Stimulated activated memory B cell treated with anti-CD40 and anti-IgM and Interleukin-4, amounts not matched to agents 10 μg/mL and 1 μg/mL and 100 μg/mL, for 72 hours (primary cell): ENCODE results near the gene HMMR.

Experiments
- ATAC-seq: fragments of 150-1000 bp; cut with Tn5 transposase; 2 replicates; pipeline ENCODE4 v1.10.0; 2021
- H3K27ac Mint-ChIP-seq: one replicate; pipeline ENCODE4 v1.8.0; 2022; ENCODE audit warnings: mild to moderate bottlenecking, mixed read lengths
- H3K27me3 Mint-ChIP-seq: one replicate; pipeline ENCODE4 v1.8.0; 2022; ENCODE audit warnings: mixed read lengths
- H3K36me3 Mint-ChIP-seq: one replicate; pipeline ENCODE4 v1.8.0; 2022; ENCODE audit warnings: mixed read lengths
- H3K4me1 Mint-ChIP-seq: one replicate; pipeline ENCODE4 v1.8.0; 2022; ENCODE audit warnings: mixed read lengths
- H3K4me3 Mint-ChIP-seq: one replicate; pipeline ENCODE4 v1.8.0; 2022; ENCODE audit warnings: mild to moderate bottlenecking, moderate library complexity, mixed read lengths
- H3K9me3 Mint-ChIP-seq: one replicate; pipeline ENCODE4 v1.8.0; 2022; ENCODE audit warnings: mixed read lengths

Gene HMMR

GRCh38 chr5:163478982-163479271 is 18.5 kb downstream of the HMMR start:
- peaks cover 6% of the 10 kb centered on the region for H3K36me3 Mint-ChIP-seq
- H3K27ac Mint-ChIP-seq, result no peak overlapping the region
- H3K4me3 Mint-ChIP-seq, result no peak overlapping the region
- no peaks in the 10 kb centered on the region for H3K9me3 Mint-ChIP-seq
- no peak for ATAC-seq
- no peaks in the 10 kb centered on the region for H3K27me3 Mint-ChIP-seq
- H3K4me1 Mint-ChIP-seq, result no peaks in the 10 kb centered on the region

- no peak for ATAC-seq
- no peak overlapping the region for H3K27ac Mint-ChIP-seq
Observed at GRCh38 chr5:163489055-163489744, 28.8 kb downstream of the HMMR start.

GRCh38 chr5:163489745-163490075 is 29.3 kb downstream of the HMMR start:
- peaks cover 5% of the 10 kb centered on the region for H3K36me3 Mint-ChIP-seq
- H3K4me3 Mint-ChIP-seq, result no peak overlapping the region
- H3K27me3 Mint-ChIP-seq, result no peaks in the 10 kb centered on the region
- no peaks in the 10 kb centered on the region for H3K4me1 Mint-ChIP-seq
- no peak for ATAC-seq
- H3K27ac Mint-ChIP-seq, result no peak overlapping the region
- no peaks in the 10 kb centered on the region for H3K9me3 Mint-ChIP-seq

More at GRCh38 chr5:163489055-163489744, 28.8 kb downstream of the HMMR start:
- H3K36me3 Mint-ChIP-seq, result peaks cover 6% of the 10 kb centered on the region
- no peak overlapping the region for H3K4me3 Mint-ChIP-seq
- H3K27me3 Mint-ChIP-seq, result no peaks in the 10 kb centered on the region
- no peaks in the 10 kb centered on the region for H3K4me1 Mint-ChIP-seq
- no peaks in the 10 kb centered on the region for H3K9me3 Mint-ChIP-seq

GRCh38 chr5:163496286-163496685 is 35.9 kb downstream of the HMMR start:
- Mint-ChIP-seq H3K27ac (no peak overlapping the region), H3K27me3 (no peaks in the 10 kb centered on the region), H3K9me3 (no peaks in the 10 kb centered on the region), H3K4me3 (no peak overlapping the region), H3K36me3 (no peaks in the 10 kb centered on the region), H3K4me1 (peaks cover 5% of the 10 kb centered on the region)
- no peak for ATAC-seq

GRCh38 chr5:163497315-163497714 is 36.9 kb downstream of the HMMR start:
- H3K4me3 Mint-ChIP-seq, result no peak overlapping the region
- peak; percentile 50 for ATAC-seq
- H3K9me3 Mint-ChIP-seq, result no peaks in the 10 kb centered on the region
- no peak overlapping the region for H3K27ac Mint-ChIP-seq
- peaks cover 5% of the 10 kb centered on the region for H3K4me1 Mint-ChIP-seq
- H3K27me3 Mint-ChIP-seq, result no peaks in the 10 kb centered on the region
- no peaks in the 10 kb centered on the region for H3K36me3 Mint-ChIP-seq

GRCh38 chr5:163498886-163499285 is 38.5 kb downstream of the HMMR start:
- H3K27ac Mint-ChIP-seq, result no peak overlapping the region

GRCh38 chr5:163502521-163502920 is 42.1 kb downstream of the HMMR start:
- H3K4me3 Mint-ChIP-seq, result peak overlapping the region; percentile 77
- H3K4me1 Mint-ChIP-seq, result peaks cover 10% of the 10 kb centered on the region
- no peak for ATAC-seq

More at GRCh38 chr5:163498886-163499285, 38.5 kb downstream of the HMMR start:
- H3K4me3 Mint-ChIP-seq, result no peak overlapping the region
- no peaks in the 10 kb centered on the region for H3K36me3 Mint-ChIP-seq
- no peak for ATAC-seq
- H3K4me1 Mint-ChIP-seq, result peaks cover 12% of the 10 kb centered on the region
- H3K27me3 Mint-ChIP-seq, result no peaks in the 10 kb centered on the region
- no peaks in the 10 kb centered on the region for H3K9me3 Mint-ChIP-seq

GRCh38 chr5:163503106-163504078 is 43.0 kb downstream of the HMMR start:
- Mint-ChIP-seq H3K27ac (peak overlapping the region; percentile 93), H3K36me3 (no peaks in the 10 kb centered on the region), H3K4me3 (peak overlapping the region; percentile 84), H3K4me1 (peaks cover 18% of the 10 kb centered on the region), H3K9me3 (no peaks in the 10 kb centered on the region), H3K27me3 (no peaks in the 10 kb centered on the region)
- no peak for ATAC-seq

More at GRCh38 chr5:163502521-163502920, 42.1 kb downstream of the HMMR start:
- H3K36me3 Mint-ChIP-seq, result no peaks in the 10 kb centered on the region
- H3K27me3 Mint-ChIP-seq, result no peaks in the 10 kb centered on the region
- no peaks in the 10 kb centered on the region for H3K9me3 Mint-ChIP-seq
- peak overlapping the region; percentile 93 for H3K27ac Mint-ChIP-seq

- Mint-ChIP-seq H3K9me3 (no peaks in the 10 kb centered on the region), H3K27me3 (no peaks in the 10 kb centered on the region), H3K36me3 (no peaks in the 10 kb centered on the region), H3K27ac (peak overlapping the region; percentile 93), H3K4me3 (peak overlapping the region; percentile 84), H3K4me1 (peaks cover 27% of the 10 kb centered on the region)
- ATAC-seq, result peak; percentile 24
Observed at GRCh38 chr5:163504079-163504931, 43.9 kb downstream of the HMMR start.

- Mint-ChIP-seq H3K4me3 (peak overlapping the region; percentile 84), H3K9me3 (no peaks in the 10 kb centered on the region), H3K27ac (peak overlapping the region; percentile 93), H3K36me3 (no peaks in the 10 kb centered on the region), H3K4me1 (peaks cover 33% of the 10 kb centered on the region), H3K27me3 (no peaks in the 10 kb centered on the region)
- ATAC-seq, result peak; percentile 0
Observed at GRCh38 chr5:163505049-163505367, 44.6 kb downstream of the HMMR start.

- H3K36me3 Mint-ChIP-seq, result no peaks in the 10 kb centered on the region
- no peaks in the 10 kb centered on the region for H3K9me3 Mint-ChIP-seq
- peak; percentile 97 for ATAC-seq
- H3K4me1 Mint-ChIP-seq, result peaks cover 36% of the 10 kb centered on the region
- peak within 1 kb of the TSS; percentile 84 for H3K4me3 Mint-ChIP-seq
- H3K27me3 Mint-ChIP-seq, result no peaks in the 10 kb centered on the region
- H3K27ac Mint-ChIP-seq, result peak within 1 kb of the TSS; percentile 93
Observed at GRCh38 chr5:163505368-163506094, 45.1 kb downstream of the HMMR start, which contains the start of gene MAT2B. Gene MAT2B (plus strand): TSS chr5:163505619. CDS start chr5:163505687, 68 bp downstream.

GRCh38 chr5:163506095-163506457 is 45.6 kb downstream of the HMMR start:
- peaks cover 40% of the 10 kb centered on the region for H3K4me1 Mint-ChIP-seq

GRCh38 chr5:163506726-163507125 is 46.3 kb downstream of the HMMR start:
- no peak for ATAC-seq
- Mint-ChIP-seq H3K4me3 (peak overlapping the region; percentile 84), H3K9me3 (no peaks in the 10 kb centered on the region), H3K27me3 (no peaks in the 10 kb centered on the region), H3K4me1 (peaks cover 40% of the 10 kb centered on the region), H3K36me3 (no peaks in the 10 kb centered on the region), H3K27ac (peak overlapping the region; percentile 93)

More at GRCh38 chr5:163506095-163506457, 45.6 kb downstream of the HMMR start:
- H3K36me3 Mint-ChIP-seq, result no peaks in the 10 kb centered on the region
- peak; percentile 13 for ATAC-seq
- H3K4me3 Mint-ChIP-seq, result peak overlapping the region; percentile 84
- H3K27me3 Mint-ChIP-seq, result no peaks in the 10 kb centered on the region
- H3K9me3 Mint-ChIP-seq, result no peaks in the 10 kb centered on the region
- H3K27ac Mint-ChIP-seq, result peak overlapping the region; percentile 93

- H3K27ac Mint-ChIP-seq, result peak overlapping the region; percentile 69
- peak overlapping the region; percentile 72 for H3K4me3 Mint-ChIP-seq
- H3K36me3 Mint-ChIP-seq, result peaks cover 9% of the 10 kb centered on the region
- H3K4me1 Mint-ChIP-seq, result peaks cover 33% of the 10 kb centered on the region
- ATAC-seq, result no peak
- no peaks in the 10 kb centered on the region for H3K9me3 Mint-ChIP-seq
- H3K27me3 Mint-ChIP-seq, result no peaks in the 10 kb centered on the region
Observed at GRCh38 chr5:163508753-163509152, 48.3 kb downstream of the HMMR start.
